Measurements from ENCODE around the gene NMT2.

NMT2 gene

GRCh38 chr10:15141136-15142054 is 27.1 kb downstream of the NMT2 start:
- DNase-seq (ENCODE audit: low read depth) = no peak

GRCh38 chr10:15140698-15141097 is 27.8 kb downstream of the NMT2 start:
- no peak for DNase-seq (ENCODE audit: low read depth)

DNA sequence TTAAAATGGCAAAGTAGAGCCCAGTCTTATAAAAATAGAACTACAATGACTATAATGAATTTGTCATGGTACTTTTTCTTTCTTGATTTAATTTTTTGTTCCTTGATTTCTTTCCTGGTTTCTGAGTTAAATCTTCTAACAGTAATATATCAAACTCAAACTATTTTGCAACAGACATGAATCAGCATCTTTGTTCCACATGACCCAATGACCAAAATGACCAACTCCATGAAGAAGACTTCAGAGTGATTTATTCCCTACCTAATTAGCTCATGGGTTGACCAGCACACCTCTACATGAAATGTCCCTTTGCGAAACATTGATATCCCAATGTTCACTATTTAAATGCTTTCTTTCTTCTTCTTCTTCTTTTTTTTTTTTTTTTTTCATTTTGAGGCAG is 30.9 kb downstream of the NMT2 start:
- DNase-seq (ENCODE audit: low read depth) = no peak

GRCh38 chr10:15137036-15137359 is 31.5 kb downstream of the NMT2 start:
- DNase-seq (ENCODE audit: low read depth) = no peak

DNA sequence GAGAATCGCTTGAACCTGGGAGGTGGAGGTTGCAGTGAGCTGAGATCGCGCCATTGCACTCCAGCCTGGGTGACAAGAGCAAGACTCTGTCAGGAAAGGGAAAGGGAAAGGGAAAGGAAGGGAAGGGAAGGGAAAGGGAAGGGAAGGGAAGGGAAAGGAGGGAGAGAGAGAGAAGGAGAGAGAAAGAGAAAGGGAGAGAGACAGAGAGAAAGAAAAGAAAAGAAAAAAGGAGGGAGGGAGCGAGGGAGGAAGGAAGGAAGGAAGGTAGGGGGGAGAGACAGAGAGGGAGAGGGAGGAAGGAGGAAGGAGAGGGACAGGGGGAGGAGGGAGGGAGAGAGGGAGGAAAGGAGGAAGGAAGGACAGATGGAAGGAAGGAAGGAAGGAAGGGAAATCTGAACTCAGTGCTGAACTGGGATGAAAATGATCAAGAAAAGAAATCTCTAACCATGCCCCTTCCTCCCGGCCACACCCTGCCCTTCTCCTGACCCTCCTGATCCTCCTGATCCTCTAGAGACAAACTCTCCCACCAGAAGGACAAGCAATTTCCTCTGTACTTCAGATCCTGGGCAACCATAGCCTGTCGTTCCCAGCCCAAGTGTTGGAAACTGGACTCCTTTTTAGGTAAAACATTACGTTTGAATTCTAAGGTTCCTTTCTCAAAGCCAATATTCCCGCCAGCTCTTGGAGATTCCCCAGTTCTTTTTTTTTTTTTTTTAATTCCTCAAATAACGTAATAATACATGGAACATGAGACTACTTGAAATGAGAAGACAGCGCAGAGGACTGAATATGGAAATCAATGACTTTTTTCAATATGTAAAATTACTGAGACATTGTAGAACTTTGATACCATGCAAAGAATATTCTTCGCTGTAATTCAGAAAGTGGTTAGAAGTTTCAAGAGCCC is 32.1 kb downstream of the NMT2 start:
- DNase-seq (ENCODE audit: low read depth) = no peak

- DNase-seq (ENCODE audit: low read depth) = no peak
Observed at GRCh38 chr10:15131330-15131729, 37.2 kb downstream of the NMT2 start.

- no peak for DNase-seq (ENCODE audit: low read depth)
Observed at GRCh38 chr10:15124908-15125307, 43.6 kb downstream of the NMT2 start.

DNA sequence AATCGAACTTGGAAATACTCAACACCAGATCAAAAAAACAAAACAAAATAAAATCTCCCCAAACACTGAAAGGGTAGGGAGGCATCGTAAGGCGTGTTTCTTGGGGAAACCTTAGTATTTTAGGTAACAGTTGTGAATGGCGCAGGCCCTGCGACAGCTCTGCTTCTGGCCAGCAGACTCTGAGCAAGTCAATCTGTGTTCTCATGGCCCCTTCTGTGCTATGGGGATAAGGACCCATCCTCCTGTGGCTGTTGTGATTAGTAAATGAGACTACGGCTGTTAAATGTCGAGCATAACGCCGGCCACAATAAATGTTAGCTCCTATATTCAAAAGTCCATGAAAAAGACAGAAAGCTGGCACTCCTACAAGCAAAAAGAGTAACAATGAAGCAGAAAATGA is 44.3 kb downstream of the NMT2 start:
- DNase-seq (ENCODE audit: low read depth) = no peak

DNA sequence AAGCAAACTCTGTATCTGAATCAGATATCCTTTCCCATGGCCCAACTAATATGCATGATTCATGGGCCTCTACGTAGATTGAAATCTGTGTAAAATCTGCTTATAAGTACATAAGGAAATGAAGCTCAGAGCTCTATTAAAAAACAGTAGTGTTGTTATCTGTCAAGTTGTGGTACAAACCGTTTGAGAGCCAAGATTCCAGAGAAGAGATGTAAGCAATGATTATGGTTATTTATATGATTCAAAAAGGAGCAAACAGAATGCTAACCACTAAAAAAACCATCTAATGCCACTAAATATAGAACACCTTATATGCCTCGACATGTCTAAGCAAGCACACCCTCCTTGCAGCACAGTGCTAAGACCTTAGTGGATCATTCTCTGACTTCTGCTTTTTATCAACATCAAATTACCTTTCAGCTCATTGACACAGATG is 44.7 kb downstream of the NMT2 start:
- no peak for DNase-seq (ENCODE audit: low read depth)

GRCh38 chr10:15122477-15123030 is 45.9 kb downstream of the NMT2 start:
- DNase-seq (ENCODE audit: low read depth) = no peak

DNA sequence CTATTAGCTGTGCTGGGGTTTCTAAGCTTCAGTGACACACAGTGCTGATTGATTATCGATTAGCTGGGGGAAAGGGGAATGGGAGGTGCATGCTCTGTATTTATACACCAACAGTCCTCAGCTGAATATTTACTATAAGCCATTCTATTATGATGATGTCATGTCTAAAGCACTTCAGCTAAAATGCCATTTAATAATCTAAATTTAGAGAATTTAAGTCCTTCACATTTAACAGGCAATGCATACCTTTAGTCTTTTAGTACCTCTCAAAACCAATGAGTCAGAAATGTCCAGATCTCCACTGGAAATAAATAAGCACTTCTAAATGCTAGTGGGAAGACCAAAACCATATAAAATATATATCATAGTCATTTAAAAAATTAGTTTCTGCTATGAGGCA is 46.8 kb downstream of the NMT2 start:
- no peak for DNase-seq (ENCODE audit: low read depth)

- no peak for DNase-seq (ENCODE audit: low read depth)
Observed at GRCh38 chr10:15120523-15120922, 48.0 kb downstream of the NMT2 start.

- DNase-seq (ENCODE audit: low read depth) = no peak
Observed at GRCh38 chr10:15118615-15119014, 49.9 kb downstream of the NMT2 start.

DNA sequence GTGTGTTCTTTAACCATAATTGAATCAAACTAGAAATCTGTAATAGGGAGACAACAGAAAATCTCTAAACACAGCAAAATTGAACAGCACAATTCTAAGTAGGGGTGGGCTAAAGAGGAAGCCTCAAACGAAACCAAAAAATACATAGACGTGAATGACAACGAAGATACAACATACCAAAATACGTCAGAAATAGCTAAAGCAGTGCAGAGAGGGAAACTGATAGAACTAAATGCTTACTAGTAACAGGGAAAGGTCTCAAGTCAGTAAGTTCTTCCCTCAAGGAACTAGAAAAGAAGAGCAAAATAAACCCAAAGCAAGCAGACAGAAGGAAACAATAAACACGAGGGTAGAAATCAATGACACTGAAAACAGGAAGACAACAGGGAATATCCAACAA is 52.3 kb downstream of the NMT2 start:
- no peak for DNase-seq (ENCODE audit: low read depth)

- DNase-seq (ENCODE audit: low read depth) = no peak
Observed at GRCh38 chr10:15113766-15114165, 54.7 kb downstream of the NMT2 start.

DNA sequence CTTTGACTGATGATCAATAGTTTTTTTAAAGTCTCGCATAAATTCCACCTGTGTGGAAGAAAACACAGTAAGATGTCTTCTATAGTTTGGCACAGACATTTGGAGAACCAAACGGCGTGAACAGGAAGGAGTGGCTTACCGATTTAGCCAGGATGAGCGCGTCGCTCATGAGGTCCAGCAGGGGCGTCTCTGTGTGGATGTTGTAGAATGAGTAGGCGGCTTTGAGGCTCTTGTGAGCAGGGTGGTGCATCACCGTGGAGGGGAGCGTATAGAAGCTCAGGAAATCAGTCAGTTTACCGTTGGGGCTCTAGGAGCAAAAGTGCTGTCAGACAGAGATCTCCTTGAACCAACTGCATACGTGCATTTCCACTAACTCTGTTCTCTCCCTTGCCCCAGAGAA is 55.8 kb downstream of the NMT2 start:
- no peak for DNase-seq (ENCODE audit: low read depth)

DNA sequence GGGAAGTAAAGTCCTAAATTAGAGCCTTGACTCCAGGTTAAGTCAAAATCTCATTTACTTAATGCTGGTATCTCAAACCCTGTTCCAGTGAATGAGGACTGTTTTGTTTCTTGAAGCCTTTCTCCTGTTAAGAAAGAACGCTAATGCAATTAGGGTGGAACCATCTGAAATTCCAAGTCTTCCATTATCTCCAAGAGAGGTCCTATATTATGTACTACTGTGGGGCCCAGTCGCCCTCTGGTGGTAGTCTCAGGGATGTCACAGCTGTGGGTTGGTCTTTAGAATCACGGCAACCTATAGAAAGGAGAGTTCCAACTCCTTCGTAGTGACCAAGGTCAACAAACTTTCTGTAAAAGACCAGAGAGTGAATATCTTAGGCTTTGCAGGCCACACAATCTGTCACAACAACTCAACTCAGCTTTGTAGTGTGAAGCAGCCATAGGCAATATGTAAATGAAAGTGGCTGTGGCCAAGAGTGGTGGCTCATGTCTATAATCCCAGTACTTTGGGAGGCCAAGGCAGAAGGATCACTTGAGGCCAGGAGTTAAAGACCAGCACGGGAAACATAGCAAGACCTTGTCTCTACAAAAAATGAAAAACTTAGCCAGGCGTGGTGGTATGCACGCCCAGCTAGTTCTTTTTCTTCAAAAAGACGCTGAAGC is 62.0 kb downstream of the NMT2 start:
- peak; percentile 55 for DNase-seq (ENCODE audit: low read depth)

DNA sequence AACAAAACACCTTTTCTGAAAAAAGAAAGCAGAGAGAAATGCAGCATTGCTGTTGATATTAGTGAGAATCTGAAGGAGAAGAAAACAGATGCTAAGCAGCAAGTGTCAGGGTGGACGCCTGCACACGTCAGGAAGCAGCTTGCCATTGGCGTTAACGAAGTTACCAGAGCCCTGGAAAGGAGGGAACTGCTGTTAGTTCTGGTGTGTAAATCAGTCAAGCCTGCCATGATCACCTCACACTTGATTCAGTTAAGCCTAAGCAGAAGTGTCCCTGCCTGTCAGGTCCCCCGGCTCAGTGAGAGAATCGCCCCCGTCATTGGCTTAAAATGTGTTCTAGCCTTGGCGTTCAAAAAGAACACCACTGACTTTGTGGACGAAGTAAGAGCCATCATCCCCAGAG is 65.0 kb downstream of the NMT2 start:
- no peak for DNase-seq (ENCODE audit: low read depth)

GRCh38 chr10:15099886-15100285 is 68.6 kb downstream of the NMT2 start:
- no peak for DNase-seq (ENCODE audit: low read depth)

DNA sequence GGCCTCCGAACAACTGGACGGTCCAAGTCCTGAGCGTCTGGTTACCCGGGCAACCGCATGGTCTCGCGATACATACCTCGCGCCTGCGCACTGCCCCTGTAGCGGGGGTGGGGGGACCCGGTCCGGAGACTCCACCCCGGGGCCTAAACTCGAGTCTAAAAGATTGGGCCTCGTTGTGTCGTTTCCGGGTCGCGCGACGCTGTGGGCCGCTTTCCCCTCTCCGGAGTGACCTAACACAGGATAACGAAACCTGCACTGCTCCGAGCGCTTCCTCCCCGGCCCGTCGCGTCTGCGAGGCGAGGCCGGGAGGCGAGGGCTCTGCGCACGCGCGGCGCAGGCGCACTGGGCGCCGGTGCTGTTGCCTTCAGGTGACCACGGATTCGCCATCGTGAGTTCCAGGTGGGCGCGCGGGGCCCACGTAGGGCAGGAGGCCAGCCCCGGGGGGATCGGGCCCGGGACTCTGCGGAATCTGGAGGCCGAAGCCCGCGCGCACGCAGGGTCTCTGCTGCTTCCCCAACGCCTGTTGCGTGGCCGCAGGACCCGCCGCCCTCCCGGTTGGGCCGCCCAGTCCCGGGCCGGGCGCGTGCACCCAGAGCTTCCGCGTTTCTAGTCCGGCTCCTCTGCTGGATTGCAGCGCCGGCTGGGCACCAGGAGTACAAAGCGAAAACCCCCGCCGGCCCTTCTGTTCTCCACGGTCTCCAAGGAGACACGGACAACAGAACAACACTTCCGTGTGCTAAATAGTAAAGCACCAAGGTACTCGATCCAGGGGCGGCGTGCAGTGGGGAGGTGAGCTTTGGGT is 71.3 kb downstream of the NMT2 start, which contains the start of gene RPP38:
Gene RPP38, plus strand, starts transcription at position 345 of the 802 bp plus-strand sequence. CDS start 5,960 bp downstream, outside the sequence.
- DNase-seq (ENCODE audit: low read depth) = peak; percentile 88

DNA sequence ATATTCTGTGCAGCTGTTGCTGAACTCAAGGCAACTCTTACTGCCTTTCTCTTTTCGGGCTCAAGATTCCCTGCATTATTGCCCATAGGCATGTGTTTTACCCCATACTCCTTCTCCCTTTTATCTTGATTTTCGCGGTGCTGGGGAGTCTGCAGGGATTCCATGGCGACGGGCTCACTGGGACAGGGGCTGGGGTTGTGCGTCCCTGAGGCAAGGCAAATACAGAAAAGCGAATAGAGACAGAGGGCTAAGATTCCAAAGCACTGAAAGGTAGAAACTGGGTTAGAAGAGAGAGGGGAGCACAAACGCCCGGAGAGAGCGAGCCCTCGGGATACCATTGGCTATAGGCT is 71.9 kb downstream of the NMT2 start:
- DNase-seq (ENCODE audit: low read depth) = no peak

All from T follicular helper cell (primary cell).